ENCODE results near the gene ABHD15.

Gene ABHD15

GRCh38 chr17:29573558-29573869 lies 6.7 kb upstream of the ABHD15 start:
- no peak for TF ChIP-seq GATA3 (IDR thresholded peaks at IDR 0.05; ENCODE audit: low read depth, low read length)

DNA sequence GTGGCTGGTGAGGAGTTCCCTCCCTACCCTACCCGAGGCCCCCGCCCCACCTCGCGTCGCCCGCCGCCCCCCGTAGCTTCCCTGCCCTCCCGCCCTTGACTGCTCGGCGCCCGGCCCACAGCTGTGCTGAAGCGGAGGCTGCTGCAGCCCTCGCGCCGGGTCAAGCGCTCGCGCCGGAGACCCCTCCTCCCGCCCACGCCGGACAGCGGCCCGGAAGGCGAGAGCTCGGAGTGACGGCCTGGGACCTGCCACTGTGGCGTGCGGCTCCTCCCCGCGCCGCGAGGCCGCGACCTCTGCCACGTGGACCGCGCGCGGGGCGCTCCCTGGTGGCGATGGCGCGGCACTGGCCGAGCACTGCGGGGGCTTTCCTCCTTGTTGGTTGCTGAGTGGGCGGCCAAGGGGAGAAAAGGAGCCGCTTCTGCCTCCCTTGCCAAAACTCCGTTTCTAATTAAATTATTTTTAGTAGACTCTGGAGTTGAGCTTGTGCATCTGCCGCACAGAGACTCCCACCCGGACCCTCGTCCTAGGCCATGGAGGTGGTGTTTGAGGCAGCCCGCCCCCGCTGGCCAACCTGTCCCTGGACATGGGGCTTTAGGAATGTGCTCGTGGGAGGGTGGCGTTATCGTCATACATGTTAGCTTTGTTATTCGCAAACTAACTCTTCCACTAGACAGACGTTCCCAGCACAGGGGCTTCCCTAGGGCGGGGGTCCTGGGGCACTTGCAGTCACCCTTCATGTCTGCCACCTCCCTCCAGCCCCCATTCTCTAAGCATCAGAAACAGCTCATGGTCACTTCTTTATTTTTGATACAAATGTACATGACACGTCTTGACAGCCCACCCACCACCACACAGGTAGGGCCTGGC lies 6.1 kb upstream of the ABHD15 start:
- no peak for TF ChIP-seq GATA2 (IDR thresholded peaks at IDR 0.05; ENCODE audit: low read depth, low read length)
- no peak for TF ChIP-seq GATA3 (IDR thresholded peaks at IDR 0.05; ENCODE audit: low read depth, low read length)

GRCh38 chr17:29571883-29572681 lies 5.2 kb upstream of the ABHD15 start:
- no peak for TF ChIP-seq GATA3 (IDR thresholded peaks at IDR 0.05; ENCODE audit: low read depth, low read length)
- no peak for TF ChIP-seq GATA2 (IDR thresholded peaks at IDR 0.05; ENCODE audit: low read depth, low read length)

- TF ChIP-seq GATA2 (IDR thresholded peaks at IDR 0.05; ENCODE audit: low read depth, low read length) (no peak), GATA3 (IDR thresholded peaks at IDR 0.05; ENCODE audit: low read depth, low read length) (no peak)
Measured at GRCh38 chr17:29571486-29571882, 4.6 kb upstream of the ABHD15 start.

DNA sequence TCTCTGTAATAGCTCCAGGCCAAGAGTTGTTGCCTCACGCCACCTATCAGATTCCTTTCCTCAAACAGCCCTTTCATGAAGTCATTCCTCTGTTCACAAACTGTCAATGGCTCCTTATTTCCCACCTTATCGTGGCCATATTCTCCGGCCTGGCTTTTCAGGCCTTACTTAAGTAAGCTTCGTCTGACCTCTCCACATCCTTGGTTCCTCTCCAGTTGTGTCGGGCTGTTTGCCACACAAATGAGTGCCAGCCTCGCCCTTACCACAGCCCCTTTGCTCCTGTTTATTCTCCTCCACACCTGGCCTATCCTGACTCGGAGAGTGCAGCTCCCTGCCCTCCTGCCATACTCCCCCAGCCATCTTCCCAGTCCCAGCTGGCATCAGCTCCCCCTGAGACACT lies 3.7 kb upstream of the ABHD15 start:
- no peak for TF ChIP-seq GATA3 (IDR thresholded peaks at IDR 0.05; ENCODE audit: low read depth, low read length)
- TF ChIP-seq GATA2 (IDR thresholded peaks at IDR 0.05; ENCODE audit: low read depth, low read length), result no peak

- TF ChIP-seq GATA2 (IDR thresholded peaks at IDR 0.05; ENCODE audit: low read depth, low read length) (no peak), GATA3 (IDR thresholded peaks at IDR 0.05; ENCODE audit: low read depth, low read length) (no peak)
Measured at GRCh38 chr17:29569245-29569950, 2.6 kb upstream of the ABHD15 start.

- TF ChIP-seq GATA3 (IDR thresholded peaks at IDR 0.05; ENCODE audit: low read depth, low read length), result no peak
- no peak for TF ChIP-seq GATA2 (IDR thresholded peaks at IDR 0.05; ENCODE audit: low read depth, low read length)
Measured at GRCh38 chr17:29568331-29569244, 1.8 kb upstream of the ABHD15 start, which contains the start of gene TP53I13. Gene TP53I13 (plus strand): TSS chr17:29568701. CDS start chr17:29568759, 58 bp downstream.

DNA sequence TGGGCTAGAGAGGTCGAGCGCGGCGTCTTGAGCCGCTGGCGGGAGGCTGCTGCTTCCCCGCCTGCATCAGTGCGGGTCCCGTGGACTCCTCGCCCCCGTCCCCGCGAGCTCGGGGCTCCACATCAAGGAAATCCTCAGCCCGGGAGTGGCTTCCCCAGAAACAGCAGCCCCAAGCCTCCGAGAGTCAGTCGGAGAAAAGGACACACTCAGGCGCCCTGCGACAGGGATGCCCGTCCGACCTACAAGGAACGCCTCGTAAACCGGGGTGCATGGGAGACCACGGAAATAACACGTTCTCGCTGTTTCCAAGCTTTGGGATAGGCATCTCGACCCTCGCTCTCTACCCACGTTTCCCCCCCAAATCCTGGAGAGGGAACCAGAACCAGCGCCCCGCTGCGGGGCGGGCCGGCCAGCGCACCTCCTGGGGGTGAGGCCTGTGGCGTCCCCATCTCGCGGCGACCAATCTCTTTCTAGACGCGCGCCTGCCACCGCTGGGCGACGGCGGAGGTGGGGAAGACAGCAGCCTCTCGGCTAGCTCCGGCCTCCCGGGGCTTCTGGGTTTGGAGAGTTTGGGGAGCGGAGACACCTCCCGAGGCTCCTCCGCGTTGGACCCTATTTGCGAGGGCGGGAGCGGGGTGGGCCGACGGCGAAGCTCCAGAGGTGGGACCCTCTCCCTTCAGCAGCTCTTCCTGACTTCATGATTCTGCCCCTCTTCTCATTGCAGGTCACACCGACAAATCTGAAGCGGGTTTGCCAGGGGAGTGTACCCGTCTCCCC lies 905 bp upstream of the ABHD15 start:
- TF ChIP-seq GATA2 (IDR thresholded peaks at IDR 0.05; ENCODE audit: low read depth, low read length) (no peak), GATA3 (IDR thresholded peaks at IDR 0.05; ENCODE audit: low read depth, low read length) (no peak)

DNA sequence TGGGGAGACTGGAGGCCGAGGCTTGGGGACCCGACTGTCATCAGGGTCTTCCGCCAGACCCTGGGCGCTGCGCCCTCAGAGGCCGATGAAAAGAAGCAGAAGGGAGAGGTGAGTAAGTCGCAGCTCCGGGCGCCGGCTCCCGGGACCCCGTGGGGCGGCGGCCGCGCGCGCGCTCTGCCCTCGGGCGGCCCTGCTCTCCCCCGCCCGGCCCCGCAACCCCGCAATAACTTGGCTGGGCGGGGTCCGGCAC lies 392 bp upstream of the ABHD15 start:
- TF ChIP-seq GATA2 (IDR thresholded peaks at IDR 0.05; ENCODE audit: low read depth, low read length) (no peak), GATA3 (IDR thresholded peaks at IDR 0.05; ENCODE audit: low read depth, low read length) (no peak)

DNA sequence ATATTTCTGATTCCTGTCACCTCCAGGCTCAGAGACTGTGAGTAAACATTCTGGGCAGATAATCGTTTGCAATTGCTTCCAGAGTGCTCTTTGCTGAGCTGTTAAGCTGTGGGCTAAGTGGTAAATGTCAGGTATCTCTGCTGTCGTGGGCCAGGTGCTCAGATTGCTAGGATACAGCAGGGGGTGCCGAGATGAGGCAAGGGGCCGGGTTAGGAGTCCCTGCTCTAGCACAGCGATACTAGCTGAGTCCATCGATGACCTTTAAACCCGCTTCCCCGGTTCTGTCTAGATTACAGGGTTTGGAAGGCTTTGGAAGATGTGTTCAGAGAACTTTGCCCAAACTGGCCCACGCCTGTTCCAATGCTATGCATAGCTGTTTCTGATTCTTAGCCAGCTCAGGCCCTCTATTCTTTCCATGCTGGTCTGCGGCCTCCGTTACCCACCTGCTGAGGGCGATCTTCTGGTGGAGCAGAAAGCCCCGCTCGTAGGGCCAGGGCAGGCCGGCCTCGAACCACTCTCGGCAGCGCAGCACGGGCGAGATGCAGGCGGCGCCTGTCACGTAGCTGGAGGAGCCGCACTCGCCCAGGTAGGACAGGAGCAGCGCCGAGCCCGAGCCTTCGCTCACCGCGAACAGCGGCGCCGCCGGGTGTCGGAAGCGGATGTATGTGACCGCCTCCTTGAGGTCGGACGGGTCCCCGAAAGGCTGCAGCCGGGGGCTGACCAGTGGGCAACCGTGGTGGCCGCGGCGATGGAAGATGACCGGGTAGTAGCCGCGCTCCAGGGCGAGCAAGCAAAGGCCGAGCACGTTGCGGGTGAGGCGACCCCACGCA lies 979 bp downstream of the ABHD15 start:
- TF ChIP-seq GATA3 (IDR thresholded peaks at IDR 0.05; ENCODE audit: low read depth, low read length) (no peak), GATA2 (IDR thresholded peaks at IDR 0.05; ENCODE audit: low read depth, low read length) (no peak)

DNA sequence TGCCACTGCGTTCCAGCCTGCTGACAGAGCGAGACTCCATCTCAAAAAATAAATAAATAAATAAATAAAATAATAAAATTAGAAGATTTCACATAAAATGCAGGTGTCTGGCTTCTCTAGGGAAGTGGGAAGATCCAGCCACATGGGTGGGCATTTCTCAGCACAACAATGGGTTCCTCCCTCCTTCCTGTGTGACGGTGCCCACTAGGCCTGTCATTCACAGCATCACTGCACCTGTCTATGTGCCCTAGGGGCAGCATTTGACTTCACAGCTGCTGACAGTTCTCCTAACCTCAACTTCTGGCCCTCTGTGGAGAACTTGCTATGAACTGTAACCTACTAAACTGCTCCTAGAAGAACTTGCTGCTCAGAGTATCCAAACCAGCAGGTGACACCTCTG lies 3.0 kb downstream of the ABHD15 start:
- TF ChIP-seq GATA3 (IDR thresholded peaks at IDR 0.05; ENCODE audit: low read depth, low read length), result no peak

DNA sequence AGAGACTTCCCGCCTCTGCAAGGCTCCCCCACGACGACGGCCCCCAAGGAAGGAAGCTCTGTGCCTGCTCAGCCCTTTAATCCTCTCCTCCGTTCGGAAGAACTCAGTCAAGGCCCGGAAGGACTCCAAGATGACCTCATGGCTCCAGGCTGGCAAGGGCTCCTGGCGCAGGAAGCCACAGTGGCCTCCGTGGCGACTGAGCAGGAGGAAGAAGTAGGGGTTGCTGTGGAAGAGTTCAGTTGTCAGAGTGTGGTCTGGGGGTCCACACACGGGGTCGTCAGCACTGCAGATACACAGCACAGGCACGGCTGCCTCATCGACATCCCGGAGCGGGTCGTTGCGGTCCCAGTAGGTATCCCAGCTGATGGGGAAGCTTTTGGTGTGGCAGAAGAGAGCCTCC lies 4.2 kb downstream of the ABHD15 start:
- TF ChIP-seq GATA3 (IDR thresholded peaks at IDR 0.05; ENCODE audit: low read depth, low read length) (no peak), GATA2 (IDR thresholded peaks at IDR 0.05; ENCODE audit: low read depth, low read length) (no peak)
